Measurements from ENCODE around the gene DMRT3. TPM values are rescaled to one million over a fixed set of nuclear protein-coding genes. Genes with fewer than 3 reads are reported as not detected.

The DMRT3 gene
- total and polyA plus RNA-seq, 11 donors, result 0.15 TPM; not detected in 10

DNA sequence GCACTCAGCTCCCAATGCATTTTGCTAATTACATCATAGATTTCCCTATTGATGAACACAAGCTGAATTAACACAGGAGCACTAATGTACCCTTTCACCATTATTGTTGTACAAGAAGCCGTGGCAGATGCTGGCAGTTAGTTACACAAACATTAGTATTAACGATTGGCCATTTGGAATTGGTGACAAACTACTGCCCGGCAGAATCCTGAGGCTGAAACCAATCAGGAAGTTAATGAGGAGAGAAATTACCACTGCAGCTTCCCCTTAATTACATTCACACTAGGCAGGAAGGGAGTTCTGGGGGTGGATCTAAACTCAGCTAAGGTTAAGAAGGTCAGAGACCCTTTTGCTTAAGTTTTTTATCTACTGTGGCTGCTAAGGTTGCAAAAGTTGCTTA, 9.6 kb upstream of the DMRT3 start:
- intact Hi-C loops (cut with DNase I), result no loop called here
- TF ChIP-seq, protein P1, sequence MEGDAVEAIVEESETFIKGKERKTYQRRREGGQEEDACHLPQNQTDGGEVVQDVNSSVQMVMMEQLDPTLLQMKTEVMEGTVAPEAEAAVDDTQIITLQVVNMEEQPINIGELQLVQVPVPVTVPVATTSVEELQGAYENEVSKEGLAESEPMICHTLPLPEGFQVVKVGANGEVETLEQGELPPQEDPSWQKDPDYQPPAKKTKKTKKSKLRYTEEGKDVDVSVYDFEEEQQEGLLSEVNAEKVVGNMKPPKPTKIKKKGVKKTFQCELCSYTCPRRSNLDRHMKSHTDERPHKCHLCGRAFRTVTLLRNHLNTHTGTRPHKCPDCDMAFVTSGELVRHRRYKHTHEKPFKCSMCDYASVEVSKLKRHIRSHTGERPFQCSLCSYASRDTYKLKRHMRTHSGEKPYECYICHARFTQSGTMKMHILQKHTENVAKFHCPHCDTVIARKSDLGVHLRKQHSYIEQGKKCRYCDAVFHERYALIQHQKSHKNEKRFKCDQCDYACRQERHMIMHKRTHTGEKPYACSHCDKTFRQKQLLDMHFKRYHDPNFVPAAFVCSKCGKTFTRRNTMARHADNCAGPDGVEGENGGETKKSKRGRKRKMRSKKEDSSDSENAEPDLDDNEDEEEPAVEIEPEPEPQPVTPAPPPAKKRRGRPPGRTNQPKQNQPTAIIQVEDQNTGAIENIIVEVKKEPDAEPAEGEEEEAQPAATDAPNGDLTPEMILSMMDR (IDR thresholded peaks at IDR 0.05), result no peak
- WGBS, 4 donors, result 14 to 21% (median 15%) methylated on average over 3 of the region's 3 CpGs
- Histone ChIP-seq H3K9me3 (no peaks in the 10 kb centered on the region), H3K4me3 (no peak overlapping the region), H3K4me1 (peaks cover 0 to 26% (median 6%) of the 10 kb centered on the region in 12 donors), H3K27me3 (peaks cover 32 to 100% (median 90%) of the 10 kb centered on the region in 9 donors), H3K36me3 (no peaks in the 10 kb centered on the region), H3K27ac (no peak overlapping the region)
- ATAC-seq (no peak), DNase-seq (no peak)

DNA sequence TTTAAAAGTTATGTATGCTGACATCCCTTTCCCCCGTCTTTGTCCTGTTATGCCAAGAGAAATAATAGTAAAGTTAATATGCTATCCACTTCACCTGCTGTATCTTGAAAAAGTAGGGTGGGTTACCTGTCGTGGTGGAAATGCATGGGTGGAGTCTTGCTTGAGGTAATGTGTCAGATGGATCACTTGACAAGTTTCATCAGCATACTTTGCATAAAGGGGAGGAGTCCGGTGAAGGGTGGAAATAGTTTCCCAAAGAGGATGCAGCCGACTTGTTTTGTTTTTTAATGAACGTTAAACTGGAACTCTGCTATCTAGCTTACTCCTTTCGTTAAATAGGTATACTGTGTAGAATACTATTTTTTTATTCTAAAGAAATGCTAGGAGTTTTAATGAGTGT, 9.0 kb upstream of the DMRT3 start:
- 8 to 12% (median 10%) methylated on average over 6 of the region's 6 CpGs for WGBS, 4 donors
- no peaks in the 10 kb centered on the region for H3K36me3 ChIP-seq
- H3K9me3 ChIP-seq, result no peaks in the 10 kb centered on the region
- no peak overlapping the region for H3K27ac ChIP-seq
- intact Hi-C loops (cut with DNase I), result no loop called here
- DNase-seq, result no peak
- no peak for ATAC-seq
- H3K4me1 ChIP-seq, result peaks cover 0 to 32% (median 11%) of the 10 kb centered on the region in 12 donors
- peaks cover 38 to 100% (median 91%) of the 10 kb centered on the region in 9 donors for H3K27me3 ChIP-seq
- TF ChIP-seq, protein P1 (IDR thresholded peaks at IDR 0.05), result no peak
- no peak for TF ChIP-seq POLR2A (IDR thresholded peaks at IDR 0.05)
- no peak overlapping the region for H3K4me3 ChIP-seq

DNA sequence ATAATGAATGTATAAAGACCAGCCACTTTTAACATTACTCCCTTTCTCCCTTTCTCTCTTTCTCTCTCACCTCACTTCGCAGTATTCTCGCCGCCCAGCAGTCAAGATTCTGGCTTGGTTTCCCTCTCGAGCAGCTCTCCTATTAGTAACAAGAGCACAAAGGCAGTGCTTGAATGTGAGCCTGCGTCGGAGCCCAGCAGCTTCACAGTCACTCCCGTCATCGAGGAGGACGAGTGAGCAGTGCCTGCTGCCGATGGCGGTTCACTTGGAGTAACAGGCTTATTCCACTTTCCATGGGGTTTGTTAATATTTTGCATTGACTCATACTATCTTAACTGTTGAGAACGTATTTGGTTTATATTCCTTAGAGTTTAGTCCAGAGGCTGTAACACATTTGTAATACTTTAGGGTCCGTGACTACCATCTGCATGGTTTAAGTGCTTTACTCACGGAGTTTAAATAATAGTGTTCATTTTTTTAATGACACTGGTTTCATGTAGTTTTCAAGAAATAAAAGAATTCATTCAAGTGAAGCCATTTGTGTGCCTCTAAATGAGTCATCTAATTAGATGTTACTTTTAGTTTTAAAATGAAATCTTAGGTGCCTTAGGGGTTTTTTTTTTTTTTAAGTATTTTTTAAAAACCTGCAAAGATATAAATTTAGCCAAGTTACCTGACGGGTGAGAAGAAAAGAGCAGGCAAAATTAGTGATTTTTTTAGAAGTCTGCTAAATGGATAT, 8.4 kb upstream of the DMRT3 start:
- TF ChIP-seq, protein P1 (IDR thresholded peaks at IDR 0.05), result no peak
- TF ChIP-seq POLR2A (IDR thresholded peaks at IDR 0.05), result no peak
- Histone ChIP-seq H3K27me3 (peaks cover 44 to 100% (median 91%) of the 10 kb centered on the region in 9 donors), H3K9me3 (no peaks in the 10 kb centered on the region), H3K4me1 (peaks cover 0 to 38% (median 13%) of the 10 kb centered on the region in 12 donors), H3K27ac (no peak overlapping the region), H3K4me3 (no peak overlapping the region), H3K36me3 (no peaks in the 10 kb centered on the region)
- WGBS, 4 donors, result 6 to 8% (median 7%) methylated on average over 14 to 15 of the region's 15 CpGs
- DNase-seq, result no peak
- no peak for ATAC-seq
- intact Hi-C loops (cut with DNase I), result no loop called here

DNA sequence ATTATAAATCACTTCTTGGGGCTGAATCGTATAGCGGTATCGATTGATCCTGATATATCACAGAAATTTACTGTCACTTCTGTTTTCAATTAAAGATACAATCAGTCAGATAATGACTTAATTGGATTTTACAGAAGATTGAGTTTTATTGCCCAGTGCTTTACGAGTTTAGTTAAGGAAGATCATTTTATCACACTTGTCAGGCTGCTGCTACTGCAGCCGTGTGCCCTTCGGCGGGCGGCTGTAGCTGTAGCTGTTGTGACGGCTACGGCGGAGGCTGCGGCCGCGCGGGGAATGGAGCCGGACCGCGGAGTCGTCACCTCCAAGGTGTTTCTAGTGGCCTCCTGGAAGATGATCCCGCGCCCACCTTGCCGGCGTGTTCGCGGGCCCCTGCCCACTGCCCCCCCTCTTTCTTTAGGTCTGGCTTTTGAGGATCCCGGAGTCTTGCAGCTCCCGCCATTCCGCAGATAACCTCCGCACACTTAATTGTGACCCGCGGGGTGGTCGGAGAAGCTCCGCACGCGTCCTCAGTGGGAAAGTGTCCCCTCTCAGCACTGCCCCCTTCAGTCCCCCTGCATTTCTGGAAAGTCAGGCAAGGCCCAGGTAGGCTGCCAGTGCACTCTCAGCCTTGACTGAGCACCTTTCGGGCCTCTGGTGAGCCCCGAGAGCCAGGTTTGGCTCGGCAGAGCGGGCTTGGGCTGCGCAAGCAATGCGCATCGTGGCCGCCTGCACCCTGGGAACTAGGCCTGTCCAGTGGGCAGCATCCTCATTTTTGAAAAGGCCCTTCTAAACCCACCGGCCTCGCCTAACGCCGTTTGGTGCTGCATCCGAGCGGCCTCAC, 6.9 kb upstream of the DMRT3 start:
- Histone ChIP-seq H3K27ac (no peak overlapping the region), H3K4me1 (peaks cover 0 to 38% (median 13%) of the 10 kb centered on the region in 12 donors), H3K36me3 (no peaks in the 10 kb centered on the region), H3K9me3 (no peaks in the 10 kb centered on the region), H3K4me3 (no peak overlapping the region), H3K27me3 (peaks cover 59 to 100% (median 99%) of the 10 kb centered on the region in 9 donors)
- ATAC-seq (no peak), DNase-seq (no peak)
- WGBS, 4 donors, result 6 to 11% (median 8%) methylated on average over 33 to 49 of the region's 49 CpGs
- intact Hi-C loops (cut with DNase I), result no loop called here
- no peak for TF ChIP-seq POLR2A (IDR thresholded peaks at IDR 0.05)
- TF ChIP-seq, protein P1 (IDR thresholded peaks at IDR 0.05), result no peak

All from heart left ventricle (tissue), 16 donors.